ENCODE measurements around the gene COL13A1.

COL13A1 gene

DNA sequence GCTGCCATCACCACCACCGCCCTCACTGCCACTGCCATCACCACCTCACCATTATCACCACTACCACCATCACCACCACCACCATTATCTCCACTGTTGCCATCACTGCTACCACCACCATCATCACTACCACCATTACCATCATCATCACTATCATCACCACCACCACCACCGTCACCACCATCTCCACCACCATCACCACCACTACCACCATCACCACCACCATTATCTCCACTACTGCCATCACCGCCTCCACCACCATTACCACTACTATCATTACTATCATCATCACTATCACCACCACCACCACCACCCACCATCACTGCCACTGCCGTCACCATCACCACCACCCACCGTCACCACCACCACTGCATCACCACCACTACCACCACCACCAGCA, 9.9 kb upstream of the COL13A1 start:
- DNase-seq (ENCODE audit: low spot score) = no peak

DNA sequence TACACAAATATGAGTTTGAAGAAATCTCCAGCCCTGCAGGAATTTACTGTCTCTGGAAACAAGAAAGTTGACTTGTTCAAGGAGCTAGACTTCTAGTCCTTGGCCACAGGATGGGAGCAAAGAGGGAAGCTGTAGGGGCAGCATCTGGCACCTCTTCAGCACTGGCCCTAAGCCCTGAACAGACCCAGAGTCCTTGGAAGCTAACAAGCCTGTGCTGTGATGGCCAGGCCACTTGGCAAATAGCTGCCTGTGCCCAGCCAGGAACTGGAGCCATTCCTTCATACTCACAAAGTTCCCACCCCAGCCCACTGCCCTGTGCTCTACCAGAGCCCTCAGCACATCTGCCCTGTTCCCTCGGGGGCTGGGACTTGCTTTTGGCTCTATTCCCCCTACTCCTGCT, 9.4 kb upstream of the COL13A1 start:
- no peak for DNase-seq (ENCODE audit: low spot score)

DNA sequence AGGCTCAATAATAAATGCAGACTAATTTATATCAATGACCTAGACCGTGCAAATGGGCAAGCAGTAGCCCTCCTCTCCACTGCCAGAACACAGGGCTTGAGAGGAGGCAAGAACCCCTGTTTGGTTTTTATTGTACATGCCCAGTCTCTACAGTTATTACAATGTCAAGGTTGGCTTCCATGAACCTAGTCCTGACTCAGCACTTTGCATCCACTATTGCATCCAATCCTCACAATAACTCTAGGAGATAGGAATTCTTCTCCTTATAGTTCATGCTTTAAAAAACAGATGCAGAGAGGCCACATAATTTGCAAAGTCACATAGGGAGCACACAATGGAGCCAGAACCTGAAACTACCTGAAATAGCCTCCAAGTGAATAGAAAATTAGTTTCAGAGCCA, 7.0 kb upstream of the COL13A1 start:
- DNase-seq (ENCODE audit: low spot score) = no peak

DNA sequence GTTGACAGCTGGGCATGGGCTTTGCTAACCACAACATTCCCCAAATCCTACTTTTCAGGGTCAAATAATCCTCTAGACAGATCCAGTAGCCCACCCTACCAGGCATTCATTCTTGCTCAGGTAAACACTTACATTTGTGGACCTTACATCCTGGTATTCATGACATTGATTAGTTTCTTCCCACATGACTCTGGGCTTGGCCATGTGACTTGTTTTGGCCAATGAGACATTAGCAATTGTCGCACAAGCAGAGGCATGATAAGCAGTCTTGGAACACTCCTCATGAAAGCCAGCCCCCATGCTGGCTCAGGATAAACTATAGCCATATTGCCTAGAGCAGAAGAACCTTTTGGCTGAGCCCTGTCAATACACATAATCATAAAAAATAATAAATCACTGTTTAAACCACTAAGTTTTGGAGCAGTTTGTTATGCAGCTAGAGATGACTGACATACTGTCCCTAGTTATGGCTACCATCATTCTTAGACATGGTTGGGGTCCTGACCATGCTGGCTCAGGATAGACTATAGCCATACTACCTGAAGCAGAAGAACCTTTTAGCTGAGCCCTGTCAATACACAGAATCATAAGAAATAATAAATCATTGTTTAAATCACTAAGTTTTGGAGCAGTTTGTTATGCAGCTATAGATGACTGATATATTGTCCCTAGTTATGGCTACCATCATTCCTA, 6.3 kb upstream of the COL13A1 start:
- DNase-seq (ENCODE audit: low spot score) = no peak

DNA sequence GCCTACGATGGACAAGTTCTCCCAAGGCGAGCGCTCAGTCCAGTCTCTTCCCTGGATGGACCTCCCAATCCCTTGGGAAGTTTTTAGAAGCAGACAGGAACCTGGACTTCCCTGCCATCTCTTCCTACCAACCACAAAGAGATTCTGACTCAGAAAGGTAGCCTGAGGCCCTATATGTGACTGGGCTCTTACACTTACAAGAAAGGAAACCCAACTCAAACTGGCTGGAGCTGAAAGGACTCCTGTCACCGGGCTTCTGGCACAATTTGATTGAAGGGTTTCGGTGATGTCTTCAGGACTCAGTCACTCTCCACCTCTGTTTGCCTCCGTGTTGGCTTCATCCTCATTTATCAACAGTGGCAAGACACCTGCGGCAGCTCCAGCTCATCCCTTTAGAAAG, 3.7 kb upstream of the COL13A1 start:
- no peak for DNase-seq (ENCODE audit: low spot score)

DNA sequence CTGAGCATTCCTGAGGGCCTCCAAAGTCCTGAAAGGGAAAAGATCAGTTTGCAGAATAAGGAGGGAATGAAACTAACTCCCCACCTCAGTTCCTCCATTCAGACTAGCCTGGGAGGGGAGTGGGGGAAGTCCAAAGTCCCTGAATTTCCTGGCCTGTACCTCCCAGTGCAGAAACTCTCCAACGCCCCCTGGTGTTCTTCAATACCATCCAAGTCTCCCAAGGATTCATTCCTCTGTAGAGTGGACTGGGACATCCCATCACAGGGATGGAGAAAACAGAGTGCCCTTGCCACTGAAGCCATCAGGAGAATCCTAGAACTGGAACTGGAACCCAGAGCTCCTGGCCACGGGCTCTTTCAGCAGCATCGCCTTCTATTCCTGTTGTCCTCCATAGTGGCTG, 1.6 kb upstream of the COL13A1 start:
- DNase-seq (ENCODE audit: low spot score) = peak; percentile 61

DNA sequence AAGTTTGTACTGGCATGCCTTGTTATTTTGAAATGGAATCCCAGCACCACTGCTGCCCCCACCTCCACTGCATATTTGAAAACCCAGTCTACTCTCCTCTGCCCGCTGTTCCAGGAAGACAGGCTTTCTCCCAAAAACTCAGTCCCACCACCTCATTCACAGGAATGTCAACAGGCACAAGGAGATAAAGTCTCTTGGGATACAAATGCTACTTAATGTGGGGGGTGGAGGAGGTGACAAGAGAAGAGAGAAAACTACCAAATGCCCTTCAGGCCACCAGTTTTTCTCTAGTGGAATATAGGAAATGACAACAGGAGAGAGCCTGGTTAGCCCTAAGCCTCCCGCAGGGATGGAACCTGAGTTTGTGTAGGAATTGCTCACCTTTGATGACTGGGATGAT, 1.0 kb upstream of the COL13A1 start:
- DNase-seq (ENCODE audit: low spot score) = no peak

DNA sequence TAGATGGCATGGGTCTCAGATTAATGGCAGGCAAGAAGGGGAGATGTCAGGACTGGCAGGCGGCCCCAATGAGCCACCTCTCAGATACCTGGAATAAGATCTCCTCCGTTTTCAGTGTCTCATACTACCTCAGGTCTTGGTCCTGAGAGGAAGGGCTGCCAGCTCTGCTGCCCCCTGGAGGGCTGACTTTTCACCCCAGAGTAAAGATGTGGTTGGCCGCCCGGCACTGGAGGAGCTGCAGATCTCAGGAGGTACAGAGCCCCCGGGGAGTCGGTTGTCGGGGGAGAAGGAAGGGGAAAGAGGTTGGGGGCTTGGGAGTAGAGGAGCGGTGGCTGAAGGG, 642 bp upstream of the COL13A1 start:
- peak; percentile 48 for DNase-seq (ENCODE audit: low spot score)

DNA sequence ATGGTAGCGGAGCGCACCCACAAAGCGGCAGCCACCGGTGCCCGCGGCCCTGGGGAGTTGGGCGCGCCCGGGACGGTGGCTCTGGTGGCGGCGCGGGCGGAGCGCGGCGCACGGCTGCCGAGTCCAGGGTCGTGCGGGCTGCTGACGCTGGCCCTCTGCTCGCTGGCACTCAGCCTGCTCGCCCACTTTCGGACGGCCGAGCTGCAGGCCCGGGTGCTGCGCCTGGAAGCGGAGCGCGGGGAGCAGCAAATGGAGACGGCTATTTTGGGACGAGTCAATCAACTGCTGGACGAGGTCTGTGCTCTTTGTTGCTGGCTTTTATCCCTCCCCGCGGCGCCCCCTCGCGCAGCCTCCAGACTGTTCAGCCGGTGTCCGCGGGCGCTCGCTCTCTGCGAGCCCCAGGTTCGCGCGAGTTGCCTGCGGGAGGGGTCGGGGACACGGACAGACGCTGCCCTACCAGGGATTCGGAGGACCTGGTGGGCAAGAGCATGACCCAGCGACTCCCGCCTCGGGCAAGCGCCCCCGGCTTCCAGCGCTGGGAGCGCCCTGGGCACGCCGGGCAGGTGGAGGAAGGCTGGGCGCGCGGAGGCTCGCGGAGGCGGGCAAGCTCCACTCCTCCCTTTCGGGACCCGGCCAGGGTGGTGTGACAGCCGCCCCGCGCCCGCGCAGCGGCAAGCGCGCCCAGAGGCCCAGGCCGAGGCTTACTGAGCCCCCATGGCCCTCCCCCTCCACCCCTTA, 887 bp downstream of the COL13A1 start:
- no peak for DNase-seq (ENCODE audit: low spot score)

DNA sequence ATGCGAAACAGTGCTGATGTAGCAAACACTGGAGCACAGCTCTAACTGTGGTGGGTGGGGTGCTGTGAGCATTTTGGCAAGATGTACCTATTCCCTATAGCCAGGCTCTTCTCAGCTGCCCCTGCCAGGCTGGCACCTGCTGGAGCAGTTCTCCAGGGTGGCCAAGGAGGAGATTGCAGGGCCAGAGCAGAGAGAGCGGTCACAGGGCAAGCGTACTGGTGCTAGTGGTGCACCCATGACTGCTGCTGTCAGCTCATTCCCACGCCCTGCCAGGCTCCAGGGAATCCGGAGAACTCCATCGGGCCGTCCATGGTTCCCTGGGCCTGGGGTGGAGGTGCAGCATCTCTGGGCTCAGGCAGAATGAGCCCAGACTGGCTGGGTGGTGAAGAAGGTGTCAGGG, 2.1 kb downstream of the COL13A1 start:
- DNase-seq (ENCODE audit: low spot score) = no peak

DNA sequence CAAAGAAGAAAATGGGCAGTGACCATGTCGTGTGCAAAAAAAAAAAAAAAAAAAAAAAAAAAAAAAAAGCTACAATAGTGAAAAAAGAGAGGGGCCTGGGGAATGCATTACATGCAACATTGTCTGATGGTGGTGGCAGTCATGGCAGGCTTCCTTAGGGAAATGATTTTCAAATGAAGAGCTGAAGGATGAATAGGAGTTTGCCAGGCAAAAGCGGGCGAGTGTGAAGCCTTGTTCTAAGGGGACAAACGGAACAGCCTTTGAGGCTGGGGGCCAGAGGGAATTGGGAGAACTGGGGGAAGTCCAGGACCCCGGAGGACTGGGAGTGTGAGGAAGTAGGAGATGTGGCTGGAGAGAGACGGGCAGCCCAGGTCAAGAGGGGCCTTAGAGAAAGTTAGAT, 3.1 kb downstream of the COL13A1 start:
- no peak for DNase-seq (ENCODE audit: low spot score)

DNA sequence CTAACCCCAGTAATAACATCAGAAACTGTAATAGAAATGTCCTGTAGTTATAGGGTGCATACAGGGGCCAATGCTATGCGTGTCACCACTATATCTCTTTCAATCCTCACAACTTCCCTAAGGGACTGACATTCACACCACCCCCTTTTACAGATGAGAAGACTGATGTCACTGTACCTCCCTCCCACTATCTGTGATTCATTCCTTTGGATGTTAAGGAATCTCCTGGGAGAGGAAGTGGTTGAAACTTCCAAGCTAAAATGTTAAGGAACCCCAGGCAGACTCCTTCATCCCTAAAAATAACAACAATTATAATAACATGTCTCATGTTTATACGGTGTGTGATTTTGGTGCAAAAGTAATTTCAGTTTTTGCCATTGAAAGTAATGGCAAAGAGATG, 5.4 kb downstream of the COL13A1 start:
- no peak for DNase-seq (ENCODE audit: low spot score)

DNA sequence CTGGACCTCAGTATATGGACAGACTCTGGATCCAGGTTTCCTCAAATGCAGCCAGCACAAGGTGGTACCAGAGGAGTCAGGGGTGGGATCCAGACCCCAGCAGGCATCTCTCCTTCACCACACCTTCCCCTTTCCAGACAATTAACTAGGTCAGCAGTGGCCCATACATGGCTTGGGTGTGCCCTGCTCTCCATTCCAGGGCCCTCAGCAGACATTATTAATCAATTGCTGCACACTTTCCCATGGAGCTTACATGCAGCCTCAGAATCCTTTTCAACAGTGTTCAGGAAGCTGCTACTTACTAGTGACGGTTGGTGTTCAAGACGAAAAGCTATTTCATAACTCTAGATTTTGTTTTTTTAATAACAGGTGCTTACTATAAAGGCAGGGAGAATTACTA, 6.0 kb downstream of the COL13A1 start:
- no peak for DNase-seq (ENCODE audit: low spot score)

DNA sequence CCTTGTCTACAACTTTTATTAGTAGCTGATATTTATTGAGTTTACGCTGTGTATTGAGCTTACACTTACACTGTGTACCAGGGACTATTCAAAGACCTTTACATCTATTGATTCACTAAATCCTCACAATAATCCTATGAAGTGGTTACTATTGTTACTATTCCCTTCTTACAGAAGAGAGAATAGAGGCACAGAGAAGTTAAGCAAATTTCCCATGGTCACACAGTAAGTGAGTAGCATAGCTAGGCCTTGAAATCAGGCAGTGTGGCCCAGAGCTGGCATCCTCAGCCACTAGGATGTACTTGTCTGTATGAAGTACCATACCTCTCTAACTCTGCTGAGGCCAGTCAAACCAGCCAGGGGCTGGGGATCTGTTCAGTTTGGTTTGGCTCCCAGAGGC, 7.6 kb downstream of the COL13A1 start:
- DNase-seq (ENCODE audit: low spot score) = no peak

DNA sequence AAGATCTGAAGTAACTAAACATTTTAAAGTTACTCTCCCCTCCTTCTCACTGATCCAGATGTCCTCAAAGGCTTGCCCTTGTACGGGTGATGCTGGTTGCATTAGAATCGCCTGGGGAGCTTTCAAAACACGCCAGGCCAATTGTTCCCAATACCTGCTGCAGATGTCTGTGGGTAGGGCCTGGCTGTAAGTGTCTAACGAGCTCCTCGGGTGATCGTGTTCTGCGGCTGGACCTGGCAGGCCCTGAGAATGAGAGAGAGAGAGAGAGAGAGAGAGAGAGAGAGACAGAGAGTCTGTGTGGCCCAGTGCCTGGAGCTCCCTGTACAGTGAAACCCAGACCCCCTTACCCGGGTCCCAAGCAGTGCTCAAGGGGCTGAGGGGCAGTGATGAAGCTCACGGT, 8.4 kb downstream of the COL13A1 start:
- no peak for DNase-seq (ENCODE audit: low spot score)

DNA sequence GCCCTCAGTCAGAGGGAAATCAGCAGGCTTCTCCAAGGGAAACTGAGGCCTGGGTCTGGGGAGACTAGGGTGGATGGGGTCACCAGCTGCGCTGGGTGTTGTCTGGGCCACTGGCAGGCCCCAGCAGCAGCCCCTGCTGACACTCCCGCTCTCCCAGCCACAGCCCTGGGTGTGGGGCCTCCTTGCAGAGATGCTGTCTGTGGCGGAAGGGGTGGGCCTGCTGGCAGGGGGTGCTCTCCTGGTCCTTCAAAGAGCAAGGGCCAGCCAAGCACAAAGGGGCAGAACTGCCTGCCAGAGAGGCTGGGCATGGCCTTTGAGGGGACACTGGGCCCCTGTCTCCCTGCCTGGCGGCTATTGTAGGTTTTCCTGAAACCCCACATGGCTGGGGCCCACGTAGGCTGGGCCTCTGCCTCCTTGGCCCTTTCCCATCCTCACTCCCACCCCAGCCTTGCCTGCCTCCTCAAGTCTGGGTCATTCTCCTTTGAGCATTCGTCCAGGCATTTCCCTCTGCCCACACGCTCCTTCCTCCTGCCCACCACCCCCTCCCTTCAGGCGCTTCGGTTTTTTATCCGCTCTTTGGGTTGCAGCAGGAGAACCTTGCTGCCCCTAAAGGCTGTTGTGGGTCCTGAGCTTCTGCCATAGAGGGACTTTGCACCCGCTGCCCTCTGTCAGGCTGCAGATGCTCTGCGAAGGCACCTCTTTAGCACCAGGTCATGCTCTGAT, 9.1 kb downstream of the COL13A1 start:
- no peak for DNase-seq (ENCODE audit: low spot score)

DNA sequence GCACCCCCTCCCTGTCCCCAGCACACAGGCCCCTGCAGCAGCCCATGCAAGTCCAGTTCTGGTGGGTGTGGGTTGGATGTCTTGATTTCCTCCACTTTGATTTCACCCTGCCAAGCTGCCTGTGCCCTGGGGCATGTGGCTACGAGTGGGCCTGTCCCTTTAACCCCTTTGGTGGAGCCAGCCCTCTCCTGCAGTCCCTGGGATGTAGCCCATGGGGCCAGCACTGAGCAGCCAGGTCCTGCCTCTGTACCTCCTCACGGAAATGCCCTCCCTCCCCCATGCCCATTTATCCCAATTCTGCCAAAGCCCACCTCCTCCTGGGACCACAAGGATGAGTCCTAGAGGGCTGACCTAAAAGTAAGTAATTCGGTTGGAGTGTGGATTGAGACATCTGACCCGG, 11.9 kb downstream of the COL13A1 start:
- DNase-seq (ENCODE audit: low spot score) = no peak

DNA sequence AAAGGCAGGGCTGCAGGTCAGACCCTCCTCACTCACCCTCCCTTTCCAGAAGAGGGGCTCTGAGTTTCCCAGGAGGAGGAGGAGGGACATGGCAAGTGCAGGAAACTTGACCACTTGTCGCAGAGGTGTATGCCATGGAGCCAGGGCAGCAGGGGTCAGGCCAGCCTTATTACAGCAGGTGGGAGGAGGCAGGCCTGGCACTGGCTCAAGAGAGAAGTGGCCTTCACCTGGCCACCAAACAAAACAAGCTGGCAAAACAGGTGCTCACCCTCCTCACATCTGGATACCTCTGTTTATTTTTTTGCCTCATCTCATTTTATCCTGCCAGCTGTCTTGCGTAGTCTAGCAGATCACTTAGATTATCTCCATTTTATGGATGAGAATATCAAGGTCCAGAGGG, 12.5 kb downstream of the COL13A1 start:
- no peak for DNase-seq (ENCODE audit: low spot score)

DNA sequence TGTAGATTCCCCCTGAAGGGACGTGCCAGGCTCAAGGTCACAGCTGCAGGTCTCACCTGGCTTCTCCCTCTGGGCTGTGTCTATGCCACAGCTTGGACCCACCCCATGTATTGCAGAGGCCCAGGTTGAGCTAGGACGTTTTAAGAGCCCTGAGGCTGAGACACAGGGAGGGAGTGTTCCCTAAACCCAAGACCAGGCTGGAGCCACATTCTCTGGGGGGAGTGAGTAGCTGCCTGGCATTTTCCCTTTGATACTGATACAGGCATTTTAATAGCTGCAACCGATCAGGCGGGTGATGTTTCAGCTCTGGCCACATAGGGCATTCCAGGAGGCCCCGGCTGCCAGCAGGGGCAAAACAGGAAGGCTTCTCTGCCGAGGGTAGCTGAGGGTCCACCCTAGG, 13.4 kb downstream of the COL13A1 start:
- DNase-seq (ENCODE audit: low spot score) = no peak

DNA sequence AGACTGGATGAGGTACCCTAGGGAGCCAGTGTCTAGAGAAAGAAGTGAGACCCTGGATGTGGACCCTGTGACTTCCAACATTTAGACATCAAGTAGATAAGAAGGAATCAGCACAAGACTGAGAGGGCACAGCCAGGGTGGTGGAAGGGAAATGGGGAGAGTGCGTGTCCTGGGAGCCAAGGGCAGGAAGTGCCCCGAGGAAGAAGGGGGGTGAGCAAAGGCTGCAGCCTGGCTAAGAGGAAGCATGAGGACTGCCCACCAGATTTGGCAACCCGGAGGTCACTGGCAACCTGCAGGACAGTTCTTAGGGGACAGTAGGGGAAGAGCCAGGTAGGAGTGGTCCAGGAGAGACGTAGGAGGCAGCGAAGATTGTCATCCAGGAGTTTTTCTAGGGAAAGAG, 14.8 kb downstream of the COL13A1 start:
- DNase-seq (ENCODE audit: low spot score) = no peak

DNA sequence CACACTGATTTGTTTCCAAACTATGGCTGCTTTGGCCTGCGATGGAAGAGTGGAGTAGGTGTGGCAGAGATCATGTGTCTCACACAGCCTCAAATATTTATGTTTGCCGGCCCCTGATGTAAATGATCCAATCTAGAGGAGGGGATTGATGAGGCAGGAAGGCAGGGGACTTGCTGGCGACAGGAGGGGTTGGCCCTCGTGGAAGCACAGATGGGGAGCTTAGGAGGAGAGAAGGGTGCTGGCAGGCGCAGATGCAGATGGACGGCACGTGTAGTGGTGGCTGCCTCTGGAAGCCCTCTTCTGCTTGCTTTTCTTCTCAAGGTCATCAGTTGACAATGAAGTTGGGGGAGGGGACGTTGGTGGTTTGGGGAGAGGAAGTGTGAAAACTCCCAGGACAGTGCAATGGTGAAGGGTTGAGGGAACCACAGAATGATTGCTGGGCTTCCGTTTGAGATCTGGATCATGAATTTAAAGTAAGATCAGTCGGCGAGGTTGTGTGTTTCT, 15.4 kb downstream of the COL13A1 start:
- no peak for DNase-seq (ENCODE audit: low spot score)

DNA sequence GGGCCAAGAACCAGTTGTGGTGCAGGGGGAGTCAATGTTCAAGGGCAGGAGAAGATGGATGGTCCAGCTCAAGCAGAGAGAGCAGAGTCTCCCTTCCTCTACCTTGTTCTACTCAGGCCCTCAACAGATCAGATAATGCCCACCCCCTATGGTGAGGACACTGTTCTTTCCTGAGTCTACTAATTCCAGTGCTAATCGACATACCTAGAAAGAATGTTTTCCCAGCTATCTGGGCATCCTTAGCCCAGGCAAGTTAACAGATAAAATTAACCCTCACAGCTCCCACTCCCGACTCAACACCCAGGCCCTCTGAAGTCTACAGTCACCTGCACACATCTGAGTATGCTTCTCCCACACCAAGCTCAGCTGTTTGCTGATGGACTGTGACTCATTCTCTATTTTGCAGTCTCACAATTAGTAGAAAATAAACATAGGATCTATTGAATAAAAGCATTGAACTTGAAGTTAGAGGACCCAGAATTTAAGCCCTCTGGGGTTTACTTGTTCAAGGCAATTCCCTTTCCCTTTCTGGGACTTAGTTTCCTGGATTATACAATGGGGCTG, 17.1 kb downstream of the COL13A1 start:
- DNase-seq (ENCODE audit: low spot score) = no peak
